Left hindlimb (tissue), 1 donor: ENCODE results near the gene DCP2.
A peak's percentile ranks its signal among the peaks of the same experiment; 100 is the strongest.

Source experiments
- DNase-seq: peaks from one replicate; pipeline ENCODE4 v3.0.0-alpha.2; 2018

Gene DCP2

DNA sequence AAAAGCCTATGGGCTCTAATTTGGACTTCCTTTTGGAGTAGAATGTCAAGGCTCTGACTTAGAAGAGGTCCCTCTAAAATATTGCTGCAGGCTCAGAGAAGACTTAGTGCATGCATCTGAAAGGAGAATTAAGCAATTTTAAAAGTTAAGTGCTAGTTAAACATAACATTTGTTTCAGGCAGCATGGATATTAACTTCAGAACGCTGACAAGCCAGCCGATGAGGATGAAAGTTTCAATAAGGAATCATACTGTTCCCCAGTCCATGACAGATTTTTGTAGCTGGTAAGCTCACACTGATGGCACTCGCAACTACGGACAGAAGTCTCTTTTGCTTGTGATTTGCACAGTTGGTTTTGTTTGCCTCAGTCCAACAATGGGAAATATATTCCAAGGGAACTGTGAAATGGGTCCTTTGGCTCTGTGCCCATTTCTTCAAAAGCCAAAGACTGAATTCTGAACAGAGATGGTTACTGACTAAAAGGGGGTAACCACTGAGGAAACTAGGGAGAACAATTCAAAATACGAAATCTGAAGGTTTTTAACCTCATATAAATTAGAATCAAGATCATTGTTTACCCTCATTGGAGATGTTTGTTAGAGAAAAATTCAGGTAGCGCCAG is 47.6 kb downstream of the DCP2 start:
- no peak for DNase-seq

DNA sequence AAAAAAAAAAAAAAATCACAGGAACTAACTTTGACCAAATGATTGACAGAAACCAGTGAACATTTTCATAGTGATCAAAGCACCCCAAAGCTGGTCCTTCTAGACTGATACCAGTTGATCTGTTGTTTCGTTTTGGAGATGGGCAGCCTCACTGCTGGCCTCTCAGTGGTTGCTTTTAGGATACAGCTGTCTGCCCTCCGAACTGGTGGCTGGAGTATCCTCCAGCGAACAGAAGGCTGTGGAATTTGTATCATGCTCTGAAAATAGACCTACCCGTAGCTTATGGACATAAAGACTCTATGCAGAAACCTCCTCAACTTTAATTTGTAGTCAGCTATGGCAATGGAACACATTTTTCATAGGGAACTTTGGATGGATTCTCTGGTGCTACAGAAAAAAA is 49.0 kb downstream of the DCP2 start:
- no peak for DNase-seq

DNA sequence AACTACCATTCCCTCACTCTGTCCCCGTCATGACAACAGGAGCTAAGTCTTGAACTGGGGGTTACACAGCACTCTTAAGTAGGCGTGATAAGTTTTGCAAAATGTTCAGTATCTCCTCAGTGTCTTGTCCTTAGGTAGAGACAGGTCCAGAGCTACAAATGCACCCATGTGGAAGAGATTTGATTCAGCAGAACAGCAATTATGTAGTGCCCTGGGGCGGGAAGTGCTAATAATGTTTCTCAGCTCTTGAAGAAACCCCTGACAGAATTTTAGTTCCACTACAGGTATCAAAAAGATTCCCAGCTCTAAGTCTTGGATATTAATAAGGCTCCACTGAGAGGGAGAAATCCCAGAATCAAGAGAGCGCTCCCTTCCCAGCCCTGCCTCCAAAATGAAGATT is 49.6 kb downstream of the DCP2 start:
- DNase-seq, result no peak

DNA sequence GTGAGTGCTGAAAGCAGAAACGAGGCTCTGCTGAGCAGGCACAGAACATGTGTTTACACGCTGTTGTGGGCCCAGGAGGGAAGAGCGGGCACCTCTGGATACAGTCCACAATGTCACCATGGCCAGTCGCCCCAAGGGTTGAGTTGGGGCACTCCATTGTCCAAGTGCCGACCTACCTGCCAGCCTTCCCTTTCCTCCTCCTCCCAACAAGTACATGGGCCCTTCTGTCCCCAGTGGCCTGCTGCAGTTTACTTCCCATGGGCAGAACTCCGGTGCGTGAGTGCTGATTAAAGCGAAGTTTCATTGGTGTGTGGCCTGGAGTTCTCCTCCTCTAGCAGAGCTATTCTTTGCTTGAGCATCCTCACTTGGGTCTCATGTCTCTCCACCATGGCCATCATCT is 50.4 kb downstream of the DCP2 start:
- no peak for DNase-seq

DNA sequence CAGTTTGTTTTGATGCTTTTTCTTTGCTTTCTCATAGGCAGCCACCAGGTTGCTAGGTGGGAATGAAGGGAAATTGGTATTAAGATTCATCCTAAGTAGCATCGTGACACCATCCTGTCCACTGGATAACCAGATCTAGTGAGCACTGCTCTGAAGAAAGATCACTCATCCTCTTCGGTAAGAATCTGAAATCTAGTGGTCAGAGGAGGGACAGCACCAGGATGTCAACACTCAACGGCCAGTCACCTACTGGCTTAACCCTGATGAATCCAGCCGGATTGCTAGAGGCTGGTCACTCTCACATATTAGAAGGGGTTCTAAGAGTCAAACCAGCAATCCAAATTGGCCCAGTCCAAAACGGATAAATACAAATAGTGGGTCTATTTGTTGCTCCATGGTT is 50.8 kb downstream of the DCP2 start:
- DNase-seq, result no peak

DNA sequence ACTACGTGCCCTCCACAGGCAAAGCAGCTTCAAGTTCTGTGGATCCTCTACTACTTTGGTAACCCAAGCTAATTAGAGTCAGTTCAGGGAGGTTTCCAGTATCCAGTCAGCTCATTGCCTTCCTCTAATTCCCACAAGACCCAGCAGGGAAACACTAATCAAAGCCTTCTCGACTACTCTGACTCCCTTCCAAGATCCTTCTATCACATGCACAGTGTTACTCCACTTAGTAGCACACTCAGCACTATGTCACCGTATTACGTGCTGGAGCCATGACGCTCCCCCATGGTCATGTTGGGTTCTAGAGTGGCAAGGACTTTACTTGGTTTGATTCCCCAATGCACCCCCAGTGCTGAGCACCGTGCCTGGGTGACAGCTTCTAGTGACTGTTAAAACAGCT is 53.0 kb downstream of the DCP2 start:
- no peak for DNase-seq

DNA sequence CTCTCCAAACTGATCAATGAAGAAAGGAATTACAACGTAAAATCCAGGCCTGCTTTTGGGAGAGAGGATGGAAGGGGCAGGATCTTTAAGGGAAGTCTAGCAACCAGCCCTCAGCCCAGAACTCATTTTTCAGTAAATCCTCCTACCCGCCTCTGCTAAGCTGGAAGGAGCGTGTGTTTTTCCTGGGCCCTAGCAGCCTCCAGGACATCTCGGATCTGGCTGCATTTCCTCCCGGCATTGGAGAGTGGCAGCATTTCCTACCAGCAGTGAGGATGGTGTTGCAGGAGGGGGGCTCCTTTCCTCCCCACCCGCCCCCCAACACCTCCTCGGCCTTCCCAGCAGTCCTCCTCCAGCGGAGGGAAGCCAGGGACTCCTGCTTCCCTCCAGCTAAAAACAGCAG is 54.5 kb downstream of the DCP2 start:
- DNase-seq, result no peak

DNA sequence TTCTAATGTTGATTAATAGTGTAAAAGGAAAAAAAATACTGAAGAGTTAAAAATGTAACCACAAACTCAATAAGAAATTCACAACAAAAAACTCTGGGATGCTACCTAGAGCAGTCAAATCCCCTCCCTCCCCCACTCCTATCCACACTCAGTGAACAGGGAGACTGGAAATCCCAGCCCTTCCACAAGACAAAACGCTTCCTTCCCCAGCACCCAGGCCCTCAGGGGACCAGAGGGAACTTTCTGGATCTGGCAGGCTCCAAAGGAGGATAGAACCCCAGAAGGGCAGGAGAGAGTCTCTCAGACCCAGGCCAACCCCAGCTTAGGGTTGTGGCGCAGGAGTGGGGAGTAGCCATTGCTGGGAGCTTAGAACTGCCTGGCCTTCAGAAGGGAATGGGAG is 55.0 kb downstream of the DCP2 start:
- no peak for DNase-seq

DNA sequence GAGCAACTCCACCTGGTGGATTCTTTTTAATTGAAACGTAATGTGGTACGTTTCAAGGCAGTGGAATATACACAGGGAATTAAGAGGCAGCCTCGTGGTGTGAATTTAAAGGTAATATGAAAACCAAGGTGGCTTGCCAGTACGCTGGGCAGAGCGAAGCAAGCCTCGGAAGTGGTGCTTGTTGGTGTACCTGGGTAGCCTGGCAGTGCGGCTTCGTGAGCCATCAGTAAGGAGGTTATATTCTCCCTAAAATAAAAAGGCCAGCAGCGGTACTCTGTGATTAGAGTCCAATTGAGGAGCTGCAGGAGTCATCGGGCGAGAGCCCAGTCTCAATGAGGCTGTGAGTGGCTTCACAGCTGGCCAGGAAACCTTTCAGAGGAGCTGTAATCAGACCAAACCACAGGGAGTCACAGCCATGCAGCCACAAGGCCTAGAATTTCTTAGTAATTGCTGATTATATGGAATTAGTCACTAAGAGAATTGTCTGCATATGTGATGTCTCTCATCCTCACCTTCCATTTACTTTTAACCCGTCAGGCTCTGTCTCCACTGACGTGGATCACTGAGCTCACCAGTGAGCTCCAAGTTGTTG is 57.7 kb downstream of the DCP2 start:
- no peak for DNase-seq

DNA sequence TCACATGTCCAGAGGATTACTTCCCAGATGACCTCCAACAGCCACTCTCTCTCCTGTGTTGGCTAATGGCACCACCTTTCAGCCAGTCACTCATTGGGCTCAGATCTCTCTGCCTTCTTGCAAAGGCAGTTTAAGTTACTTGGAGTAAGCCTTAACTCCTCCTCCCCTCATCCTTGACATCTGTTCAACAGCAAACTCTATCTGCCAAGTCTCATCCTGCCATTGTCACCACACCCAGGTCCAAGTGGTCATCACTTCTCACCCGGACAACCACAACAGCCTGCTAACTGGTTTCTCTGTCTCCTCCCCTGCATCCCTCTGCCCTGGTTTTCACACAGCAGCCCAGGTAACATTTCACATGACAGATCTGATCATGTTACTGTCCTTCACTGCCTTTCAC is 58.5 kb downstream of the DCP2 start:
- DNase-seq, result no peak

DNA sequence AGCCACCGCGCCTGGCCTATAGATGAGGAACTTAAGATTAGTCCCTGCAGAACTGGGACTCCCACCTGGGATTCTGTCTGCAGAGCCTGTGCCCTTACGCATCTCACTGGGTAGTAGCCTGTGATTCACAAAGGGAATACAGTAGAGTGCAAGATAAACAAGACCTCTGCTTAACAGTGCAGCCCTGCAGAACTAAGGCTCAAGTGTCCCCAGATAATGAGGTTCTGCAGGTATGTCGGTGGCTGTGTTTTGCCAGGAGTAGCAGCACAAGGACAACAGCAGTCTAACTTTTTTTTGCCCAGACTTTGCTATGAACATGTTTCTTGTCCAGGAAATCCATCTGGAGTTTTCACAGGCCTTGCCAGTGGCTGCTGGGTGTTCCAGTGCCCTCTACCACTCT is 59.7 kb downstream of the DCP2 start:
- DNase-seq, result no peak

DNA sequence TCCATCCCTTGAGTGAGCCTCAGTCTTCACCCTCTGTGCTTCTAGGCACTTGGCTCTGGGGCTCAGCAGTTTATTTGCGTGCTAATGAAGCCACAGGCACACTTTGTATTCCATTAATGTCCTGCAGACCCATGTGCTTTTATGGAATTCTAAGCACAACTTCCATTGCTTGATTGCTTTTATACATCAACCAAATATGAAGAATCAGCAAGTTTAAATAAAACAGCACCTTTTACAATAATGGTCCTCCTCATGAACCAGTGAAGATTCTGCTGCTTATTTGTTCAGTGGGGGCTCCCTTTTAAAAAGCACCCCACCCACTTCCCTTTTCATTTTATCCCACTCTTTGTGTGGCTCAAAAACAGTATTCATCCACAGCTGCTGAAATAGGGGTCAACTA is 60.2 kb downstream of the DCP2 start:
- no peak for DNase-seq

DNA sequence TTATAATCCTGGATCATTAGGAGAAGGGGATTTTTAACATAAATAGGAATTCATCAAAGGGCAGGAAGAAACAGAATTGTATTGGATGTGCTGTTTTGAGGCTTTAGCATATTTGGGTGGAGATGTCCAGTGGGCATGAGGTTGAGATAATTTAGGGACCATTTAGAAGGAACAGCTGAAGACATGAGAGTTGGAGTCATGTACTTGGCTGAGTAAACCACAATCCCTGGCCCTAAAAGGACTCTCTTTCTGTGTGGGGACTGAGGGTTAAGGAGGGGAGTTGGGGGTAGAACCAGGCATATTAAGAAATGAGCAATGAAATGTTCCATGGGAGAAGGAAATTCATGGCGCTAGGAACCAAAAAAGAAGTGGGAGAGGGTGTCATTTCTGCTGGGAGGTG is 61.5 kb downstream of the DCP2 start:
- no peak for DNase-seq

DNA sequence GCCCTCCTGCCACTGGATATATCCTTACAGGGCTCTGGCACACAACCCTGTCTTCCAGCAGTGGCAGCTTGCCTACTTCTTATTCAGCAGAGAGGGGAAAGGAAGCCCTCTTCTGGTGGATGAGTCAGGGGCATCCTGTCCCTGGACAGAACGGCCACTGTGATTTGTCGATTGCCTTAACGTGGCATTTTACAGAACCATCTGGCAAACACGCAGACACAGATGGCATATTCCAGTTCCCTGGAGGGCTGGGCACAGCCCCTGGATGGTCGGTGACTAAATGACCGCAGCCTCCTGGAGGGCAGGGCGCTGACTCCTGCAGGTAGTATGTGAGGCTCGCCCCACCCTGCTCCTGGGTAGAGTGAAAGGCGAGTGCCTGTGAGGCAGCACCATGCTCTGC is 62.1 kb downstream of the DCP2 start:
- no peak for DNase-seq

DNA sequence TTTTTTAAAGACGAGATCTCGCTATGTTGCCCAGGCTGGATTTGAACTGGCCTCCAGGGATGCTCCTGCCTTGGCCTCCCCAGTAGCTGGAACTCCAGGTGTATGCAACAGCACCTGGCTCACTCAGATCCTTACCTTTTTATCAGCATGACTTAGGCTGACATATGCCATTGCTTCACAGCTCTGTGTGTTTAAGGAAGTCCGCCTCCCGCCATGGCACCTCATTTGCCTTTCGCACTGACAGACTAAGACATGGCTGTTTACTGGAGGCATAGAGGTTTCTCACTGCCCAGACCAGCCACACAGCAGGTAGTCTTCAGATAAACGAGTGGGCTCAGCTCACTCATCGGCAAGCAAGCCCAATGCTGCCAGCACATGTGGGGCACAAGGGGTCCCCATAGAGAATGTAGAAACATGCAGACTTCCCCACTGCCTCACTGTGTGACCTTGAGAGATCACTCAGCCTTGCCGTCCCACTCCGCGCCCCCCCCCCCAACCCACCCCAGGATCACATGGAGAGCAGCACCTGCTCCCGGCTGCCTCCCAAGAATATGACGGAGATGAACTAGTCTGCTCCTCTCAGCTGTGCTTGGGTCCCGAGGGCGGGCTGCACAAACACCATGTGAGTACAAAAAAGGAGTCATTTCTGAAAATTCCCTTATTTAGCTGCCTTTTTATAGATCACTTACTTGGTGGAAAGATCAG is 62.8 kb downstream of the DCP2 start:
- DNase-seq, result no peak

DNA sequence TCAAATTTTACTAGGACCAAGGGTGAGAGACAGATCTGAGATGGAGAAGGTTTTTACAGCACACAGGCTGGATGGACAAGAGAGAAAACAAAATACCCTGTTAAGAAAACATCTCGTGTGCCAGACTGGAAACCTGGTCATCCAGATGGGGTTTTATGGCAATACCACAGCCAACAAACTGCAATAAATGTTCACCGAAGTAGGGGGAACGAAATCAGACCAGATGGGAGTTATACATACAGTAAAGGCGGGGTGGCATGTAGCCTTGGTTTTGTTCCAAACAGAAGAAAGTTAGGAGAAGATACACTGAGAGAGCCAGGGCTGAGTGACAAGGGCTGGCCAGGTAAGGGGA is 63.3 kb downstream of the DCP2 start:
- DNase-seq, result no peak

DNA sequence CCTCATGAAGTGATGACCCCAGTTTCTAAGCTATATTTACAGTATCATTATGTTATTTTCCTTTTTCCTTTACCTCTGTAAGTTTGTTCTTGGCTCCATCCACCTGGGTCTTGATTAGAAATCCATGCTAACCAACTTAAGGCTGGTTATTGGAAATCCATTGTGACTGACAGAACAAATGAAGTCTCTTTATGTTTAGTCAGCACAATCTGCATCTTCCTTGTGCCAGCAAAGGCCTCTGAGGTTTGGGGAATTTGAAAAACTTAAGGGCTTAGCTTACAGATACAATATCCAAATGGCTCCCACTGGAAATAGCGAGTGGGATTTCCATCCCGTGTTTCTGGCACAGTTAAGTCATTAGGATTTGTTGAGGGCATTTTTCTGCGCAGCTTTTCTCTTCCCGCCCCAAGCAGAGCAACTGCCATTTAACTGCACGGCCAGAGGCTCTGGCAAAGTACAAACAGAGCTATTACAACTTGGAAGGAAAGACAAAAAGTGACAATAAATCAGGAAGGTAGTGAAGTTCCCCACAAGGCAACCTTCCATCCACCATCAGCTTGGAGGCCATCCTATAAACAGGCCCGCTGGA is 64.2 kb downstream of the DCP2 start:
- DNase-seq, result peak; percentile 76

DNA sequence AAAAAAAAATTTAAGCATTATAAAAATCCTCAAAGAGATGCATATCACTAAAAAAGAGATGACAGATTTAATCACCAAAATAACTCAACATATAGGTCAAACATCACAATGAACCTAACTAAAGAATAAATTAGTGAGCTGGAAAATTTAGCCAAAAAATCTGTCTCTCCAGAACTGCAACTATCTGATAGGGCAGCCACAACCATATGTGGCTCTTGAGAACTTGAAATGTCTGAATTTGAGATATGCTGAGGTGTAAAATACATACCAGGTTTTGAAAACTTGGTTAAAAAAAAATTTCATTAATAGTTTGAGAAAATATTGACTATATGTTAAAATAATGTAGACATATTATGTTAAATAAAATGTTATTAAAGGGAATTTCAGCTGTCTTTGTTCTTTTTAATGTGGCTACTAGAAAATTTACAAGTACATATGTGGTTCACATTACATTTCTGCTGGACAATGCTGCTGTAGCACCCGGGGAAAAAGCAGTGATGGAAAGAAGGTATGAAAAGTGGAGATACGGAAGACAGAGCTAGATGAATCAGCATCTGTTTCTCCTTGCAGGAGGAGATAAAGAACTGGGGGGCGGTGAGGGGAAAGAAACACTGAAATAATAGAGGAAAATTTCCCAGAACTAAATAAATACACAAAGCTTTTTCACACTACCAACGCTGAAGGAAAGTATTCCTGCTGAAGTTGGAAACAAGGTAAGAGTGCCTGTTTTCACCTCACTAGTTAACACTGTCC is 66.1 kb downstream of the DCP2 start:
- no peak for DNase-seq

DNA sequence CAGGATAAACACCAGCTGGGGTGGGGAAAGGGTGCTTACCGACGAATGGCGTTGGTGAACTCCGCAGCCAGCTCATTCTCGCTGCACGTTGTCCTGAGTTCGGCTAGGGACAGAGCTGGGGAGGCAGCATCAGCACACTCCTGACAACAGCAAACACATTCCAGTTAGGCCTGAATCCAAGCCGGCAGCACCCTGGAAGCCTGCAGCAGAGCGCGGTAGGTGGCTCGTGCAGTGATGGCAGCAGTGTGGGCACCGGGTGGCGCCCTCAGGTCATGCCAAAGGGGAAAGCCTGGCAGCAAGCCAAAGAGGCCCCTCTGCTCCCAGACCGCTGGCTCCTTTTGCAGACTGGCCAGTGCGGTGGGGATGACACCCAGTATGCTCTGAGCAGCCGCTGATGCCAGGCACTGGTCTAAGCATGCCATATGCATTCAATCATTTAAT is 66.9 kb downstream of the DCP2 start:
- DNase-seq, result no peak

DNA sequence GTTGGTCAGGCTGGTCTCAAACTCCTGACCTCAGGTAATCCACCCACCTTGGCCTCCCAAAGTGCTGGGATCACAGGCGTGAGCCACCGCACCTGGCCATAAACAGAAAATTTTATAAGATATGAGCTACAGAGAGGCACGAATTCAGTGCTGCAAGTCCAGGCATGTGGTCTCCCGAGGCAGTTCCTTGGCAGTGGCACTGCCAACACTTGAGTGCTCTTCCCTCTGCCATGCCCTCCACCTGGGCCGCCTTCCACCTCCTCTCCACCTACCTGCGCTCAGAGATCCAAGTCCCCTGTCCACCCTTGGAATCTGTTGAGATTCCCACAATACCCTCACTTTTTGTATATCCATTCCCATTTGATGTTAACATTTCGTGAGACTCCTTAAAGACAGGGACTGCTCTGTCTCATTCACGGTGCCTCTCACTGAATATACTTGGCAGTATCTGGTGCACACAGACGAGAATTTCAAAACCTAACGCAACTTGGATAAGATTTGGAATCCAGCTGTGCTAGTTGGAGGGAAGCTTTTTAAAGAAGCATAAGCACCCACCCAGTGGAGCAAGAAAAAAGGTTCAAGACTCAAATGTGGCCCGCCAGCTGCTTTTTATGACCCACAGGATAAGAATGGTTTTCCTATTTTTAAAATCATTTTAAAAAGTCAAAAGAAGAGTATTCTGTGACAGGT is 68.3 kb downstream of the DCP2 start:
- DNase-seq, result no peak

DNA sequence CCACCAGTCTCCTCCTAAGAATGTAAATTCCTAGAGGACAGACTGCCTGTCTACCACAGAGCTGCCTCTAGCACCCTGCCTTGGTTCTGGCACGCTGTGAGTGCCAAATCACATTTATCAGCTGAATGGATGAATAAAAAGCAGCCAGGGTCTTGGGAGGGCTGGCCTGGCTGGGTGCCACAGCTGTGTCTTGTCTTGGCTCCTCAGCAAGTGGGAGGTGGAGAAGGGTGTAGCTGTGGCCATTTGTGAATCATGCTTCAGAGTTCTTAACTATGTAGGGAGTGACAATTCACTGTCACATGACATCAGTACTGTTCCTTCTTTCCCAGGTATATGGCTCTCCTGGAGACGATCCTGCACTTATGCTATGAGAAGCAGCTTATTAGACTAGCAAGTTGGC is 70.6 kb downstream of the DCP2 start:
- no peak for DNase-seq

DNA sequence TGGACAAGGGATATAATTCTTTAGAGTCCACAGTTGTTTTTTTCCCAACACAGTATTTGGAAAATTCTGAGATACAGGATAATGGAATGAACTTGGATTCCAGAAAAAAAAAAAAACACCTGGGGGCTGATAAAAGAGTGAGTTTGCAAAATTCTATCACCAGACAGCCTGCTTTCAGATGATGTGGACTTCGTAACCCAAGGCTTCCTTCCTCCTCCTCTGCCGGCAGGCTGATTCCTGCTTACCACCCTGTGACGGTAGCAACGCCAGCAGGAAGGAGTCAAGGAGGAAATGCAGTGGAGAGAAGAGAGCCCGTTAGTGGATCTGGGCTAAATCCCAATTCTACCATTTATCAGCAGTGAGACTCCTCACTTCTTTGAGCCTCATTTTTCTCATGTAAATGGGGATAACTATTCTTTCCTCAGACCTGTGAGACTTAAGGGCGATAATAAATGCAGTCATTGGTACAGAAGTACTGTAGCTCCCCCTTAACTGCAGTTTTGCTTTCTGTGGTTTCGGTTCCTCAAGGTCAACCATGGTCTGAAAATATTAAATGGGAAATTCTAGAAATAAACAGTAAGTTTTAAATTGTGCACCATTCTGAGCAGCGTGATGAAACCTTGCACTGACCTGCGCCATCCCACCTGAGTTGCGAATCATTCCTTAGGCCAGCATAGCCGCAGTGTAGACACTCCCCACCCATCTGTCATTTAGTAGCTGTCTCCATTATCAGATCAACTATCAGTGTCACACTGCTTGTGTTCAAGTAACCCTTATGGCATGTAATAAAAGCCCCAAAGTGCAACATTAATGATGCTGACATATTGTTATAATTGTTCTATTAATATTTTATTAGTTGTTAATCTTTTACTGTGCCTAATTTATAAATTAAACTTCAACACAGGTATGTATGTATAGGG is 71.4 kb downstream of the DCP2 start:
- no peak for DNase-seq
